ENCODE measurements around the gene TOPBP1. TPM values are rescaled to one million over a fixed set of nuclear protein-coding genes. Genes with fewer than 3 reads are reported as not detected.

Gene TOPBP1
- polyA plus RNA-seq, 1 donor (not counting 4 experiments of a cell fraction or from before 2014, with no cell fraction given), result 26.1 TPM

DNA sequence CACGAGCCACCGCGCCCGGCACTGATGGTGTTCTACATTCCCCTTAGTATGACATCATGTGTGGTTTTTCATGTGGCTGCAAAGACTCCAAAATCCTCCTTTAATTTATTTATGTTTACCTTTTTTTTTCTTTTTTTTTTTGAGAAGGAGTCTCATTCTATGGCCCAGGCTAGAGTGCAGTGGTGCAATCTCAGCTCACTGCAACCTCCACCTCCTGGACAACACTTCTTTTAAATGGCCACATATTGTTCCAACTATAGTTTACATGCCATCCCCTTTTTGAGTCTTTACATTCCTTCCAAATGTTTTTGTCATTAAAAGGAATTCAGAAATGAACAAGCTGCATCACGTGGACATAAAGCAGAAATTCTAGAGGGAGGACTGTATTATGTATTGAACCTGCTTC lies 98.6 kb downstream of the TOPBP1 start:
- TF ChIP-seq, protein P1, sequence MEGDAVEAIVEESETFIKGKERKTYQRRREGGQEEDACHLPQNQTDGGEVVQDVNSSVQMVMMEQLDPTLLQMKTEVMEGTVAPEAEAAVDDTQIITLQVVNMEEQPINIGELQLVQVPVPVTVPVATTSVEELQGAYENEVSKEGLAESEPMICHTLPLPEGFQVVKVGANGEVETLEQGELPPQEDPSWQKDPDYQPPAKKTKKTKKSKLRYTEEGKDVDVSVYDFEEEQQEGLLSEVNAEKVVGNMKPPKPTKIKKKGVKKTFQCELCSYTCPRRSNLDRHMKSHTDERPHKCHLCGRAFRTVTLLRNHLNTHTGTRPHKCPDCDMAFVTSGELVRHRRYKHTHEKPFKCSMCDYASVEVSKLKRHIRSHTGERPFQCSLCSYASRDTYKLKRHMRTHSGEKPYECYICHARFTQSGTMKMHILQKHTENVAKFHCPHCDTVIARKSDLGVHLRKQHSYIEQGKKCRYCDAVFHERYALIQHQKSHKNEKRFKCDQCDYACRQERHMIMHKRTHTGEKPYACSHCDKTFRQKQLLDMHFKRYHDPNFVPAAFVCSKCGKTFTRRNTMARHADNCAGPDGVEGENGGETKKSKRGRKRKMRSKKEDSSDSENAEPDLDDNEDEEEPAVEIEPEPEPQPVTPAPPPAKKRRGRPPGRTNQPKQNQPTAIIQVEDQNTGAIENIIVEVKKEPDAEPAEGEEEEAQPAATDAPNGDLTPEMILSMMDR (optimal IDR thresholded peaks at IDR 0.05 in 1 of 3, IDR thresholded peaks at IDR 0.05 in 1 of 3, conservative IDR thresholded peaks at IDR 0.05 in 1 of 3; ENCODE audit: extremely low read depth in 1 of 3, insufficient read depth in 2 of 3, low read length in 3 of 3), result no peak
- no peak for TF ChIP-seq EZH2 (IDR thresholded peaks at IDR 0.05; ENCODE audit: low read length)
- no peaks in the 10 kb centered on the region for H3K27me3 ChIP-seq (ENCODE audit: control insufficient read depth, extremely low read depth, insufficient read depth, low read length)
- no peak overlapping the region for H3K9ac ChIP-seq (ENCODE audit: control insufficient read depth, extremely low read depth, insufficient read depth, low read length)
- no peak overlapping the region for H2AFZ ChIP-seq (ENCODE audit: control insufficient read depth, low read length)
- H3K4me3 ChIP-seq (ENCODE audit: control insufficient read depth in 2 of 3, extremely low read depth in 1 of 3, insufficient read depth in 2 of 3, low read depth in 1 of 3, low read length in 3 of 3), result no peak overlapping the region
- DNase-seq (ENCODE audit: low read depth, low spot score) (no peak), FAIRE-seq (no peak)
- no peaks in the 10 kb centered on the region for H4K20me1 ChIP-seq (ENCODE audit: control insufficient read depth, extremely low read depth, insufficient read depth, low read length)
- no peaks in the 10 kb centered on the region for H3K79me2 ChIP-seq (ENCODE audit: control insufficient read depth, insufficient read depth, low read length)
- no peaks in the 10 kb centered on the region for H3K36me3 ChIP-seq (ENCODE audit: control insufficient read depth in 2 of 2, extremely low read depth in 1 of 2, insufficient read depth in 2 of 2, low read length in 2 of 2)
- no peak overlapping the region for H3K27ac ChIP-seq (ENCODE audit: control insufficient read depth, insufficient read depth, low read length)
- H3K9me3 ChIP-seq (ENCODE audit: control insufficient read depth, low read depth, low read length), result no peaks in the 10 kb centered on the region
- H3K9me1 ChIP-seq (ENCODE audit: control insufficient read depth, extremely low read depth, insufficient read depth, low read length), result no peaks in the 10 kb centered on the region
- H3K4me1 ChIP-seq (ENCODE audit: control insufficient read depth, extremely low read depth, insufficient read depth, low read length), result peaks cover 3% of the 10 kb centered on the region
- no peak overlapping the region for H3K4me2 ChIP-seq (ENCODE audit: control insufficient read depth, extremely low read depth, insufficient read depth, low read depth, low read length)
- dilution Hi-C loops (cut with MboI; ENCODE audit: extremely low pct_ligation_motif_present, low sequenced_read_pairs), result no loop called here

DNA sequence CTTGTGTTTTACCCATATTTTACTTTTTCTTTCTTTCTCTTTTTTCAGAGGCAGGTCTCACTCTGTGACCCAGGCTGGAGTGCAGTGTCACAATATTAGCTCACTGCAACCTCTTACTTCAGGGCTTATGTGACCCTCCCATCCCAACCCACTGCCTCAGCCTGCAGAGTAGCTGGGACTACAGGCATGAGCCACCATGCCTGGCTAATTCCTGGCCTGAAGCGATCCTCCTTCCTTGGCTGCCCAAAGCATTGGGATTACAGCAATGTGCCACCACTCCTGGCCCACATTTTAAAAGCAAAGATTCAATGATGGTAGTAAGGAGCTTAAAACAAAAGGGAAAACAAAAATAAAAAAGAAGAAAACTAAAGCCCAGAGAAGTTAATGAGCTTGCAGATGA lies 99.4 kb downstream of the TOPBP1 start:
- no peaks in the 10 kb centered on the region for H3K27me3 ChIP-seq (ENCODE audit: control insufficient read depth, extremely low read depth, insufficient read depth, low read length)
- H3K9me1 ChIP-seq (ENCODE audit: control insufficient read depth, extremely low read depth, insufficient read depth, low read length), result no peaks in the 10 kb centered on the region
- no peak overlapping the region for H3K4me3 ChIP-seq (ENCODE audit: control insufficient read depth in 2 of 3, extremely low read depth in 1 of 3, insufficient read depth in 2 of 3, low read depth in 1 of 3, low read length in 3 of 3)
- H2AFZ ChIP-seq (ENCODE audit: control insufficient read depth, low read length), result no peak overlapping the region
- TF ChIP-seq, protein P1 (optimal IDR thresholded peaks at IDR 0.05 in 1 of 3, IDR thresholded peaks at IDR 0.05 in 1 of 3, conservative IDR thresholded peaks at IDR 0.05 in 1 of 3; ENCODE audit: extremely low read depth in 1 of 3, insufficient read depth in 2 of 3, low read length in 3 of 3), result no peak
- TF ChIP-seq EZH2 (IDR thresholded peaks at IDR 0.05; ENCODE audit: low read length), result no peak
- no peak overlapping the region for H3K27ac ChIP-seq (ENCODE audit: control insufficient read depth, insufficient read depth, low read length)
- dilution Hi-C loops (cut with MboI; ENCODE audit: extremely low pct_ligation_motif_present, low sequenced_read_pairs), result no loop called here
- DNase-seq (ENCODE audit: low read depth, low spot score), result no peak
- H3K9me3 ChIP-seq (ENCODE audit: control insufficient read depth, low read depth, low read length), result no peaks in the 10 kb centered on the region
- H3K36me3 ChIP-seq (ENCODE audit: control insufficient read depth in 2 of 2, extremely low read depth in 1 of 2, insufficient read depth in 2 of 2, low read length in 2 of 2), result no peaks in the 10 kb centered on the region
- FAIRE-seq, result no peak
- no peaks in the 10 kb centered on the region for H3K79me2 ChIP-seq (ENCODE audit: control insufficient read depth, insufficient read depth, low read length)
- H3K9ac ChIP-seq (ENCODE audit: control insufficient read depth, extremely low read depth, insufficient read depth, low read length), result no peak overlapping the region
- no peaks in the 10 kb centered on the region for H4K20me1 ChIP-seq (ENCODE audit: control insufficient read depth, extremely low read depth, insufficient read depth, low read length)
- no peak overlapping the region for H3K4me2 ChIP-seq (ENCODE audit: control insufficient read depth, extremely low read depth, insufficient read depth, low read depth, low read length)
- H3K4me1 ChIP-seq (ENCODE audit: control insufficient read depth, extremely low read depth, insufficient read depth, low read length), result no peaks in the 10 kb centered on the region
